HepG2 (cell line): ENCODE results near the gene HIGD1A. TPM values are rescaled to one million over a fixed set of nuclear protein-coding genes. Genes with fewer than 3 reads are reported as not detected.

Source experiments
- ATF5 ChIP-seq: sonication (generic); formaldehyde crosslinking; IDR thresholded peaks from 2 replicates; pipeline ENCODE4 v1.4.0; 2020; ENCODE audit warnings: mild to moderate bottlenecking, low read depth, missing genetic modification reagents
- E2F5 ChIP-seq: sonication (generic); formaldehyde crosslinking; conservative IDR thresholded peaks from 2 replicates; pipeline ENCODE4 v1.4.0; 2020; ENCODE audit warnings: missing genetic modification reagents
- FOXP4 ChIP-seq: sonication (generic); formaldehyde crosslinking; IDR thresholded peaks from 2 replicates; pipeline ENCODE4 v1.4.0; 2020; ENCODE audit warnings: missing genetic modification reagents
- GPBP1L1 ChIP-seq: sonication (generic); formaldehyde crosslinking; IDR thresholded peaks from 2 replicates; pipeline ENCODE4 v1.5.0; 2020; ENCODE audit warnings: mild to moderate bottlenecking, missing genetic modification reagents
- HDAC6 ChIP-seq: fragments of 200-600 bp; sonication (generic); IDR thresholded peaks from 2 replicates; pipeline ENCODE4 v1.7.0; 2017; ENCODE audit warnings: mild to moderate bottlenecking, antibody characterized with exemption, low read length, low read depth
- HNF1B ChIP-seq: sonication (generic); formaldehyde crosslinking; IDR thresholded peaks from 2 replicates; pipeline ENCODE4 v1.5.1; 2020; ENCODE audit warnings: mild to moderate bottlenecking, moderate library complexity, missing genetic modification reagents
- HOXA7 ChIP-seq: sonication (generic); formaldehyde crosslinking; IDR thresholded peaks from 2 replicates; pipeline ENCODE4 v1.8.1; 2022; ENCODE audit warnings: mild to moderate bottlenecking, missing genetic modification reagents, moderate library complexity
- KAT2B ChIP-seq: fragments of 150-350 bp; IDR thresholded peaks from 2 replicates; pipeline ENCODE4 v1.6.1; 2014; ENCODE audit warnings: low read depth, low read length, borderline replicate concordance
- KDM1A ChIP-seq: IDR thresholded peaks from 2 replicates; pipeline ENCODE4 v1.6.1; 2016; ENCODE audit warnings: missing compliant biosample characterization
- NFKB2 ChIP-seq: sonication (generic); formaldehyde crosslinking; IDR thresholded peaks from 2 replicates; pipeline ENCODE4 v1.4.0; 2020; ENCODE audit warnings: missing genetic modification reagents, borderline replicate concordance
- NR2F2 ChIP-seq: IDR thresholded peaks from 2 replicates; pipeline ENCODE4 v1.6.1; 2012; ENCODE audit warnings: low read depth, inconsistent platforms, borderline replicate concordance
- TAF1 ChIP-seq: sonication (generic); formaldehyde crosslinking; IDR thresholded peaks from 2 replicates; pipeline ENCODE4 v1.4.0; 2020; ENCODE audit warnings: missing genetic modification reagents
- TSC22D2 ChIP-seq: sonication (generic); formaldehyde crosslinking; IDR thresholded peaks from 2 replicates; pipeline ENCODE4 v1.5.1; 2020; ENCODE audit warnings: missing genetic modification reagents, mild to moderate bottlenecking, borderline replicate concordance
- YY1 ChIP-seq: IDR thresholded peaks from 2 replicates; pipeline ENCODE4 v1.6.1; 2011; ENCODE audit warnings: low read length, low read depth, moderate library complexity, mild to moderate bottlenecking; ENCODE audit not compliant: insufficient read depth, insufficient replicate concordance
- ZC3H13 ChIP-seq: sonication (generic); formaldehyde crosslinking; IDR thresholded peaks from 2 replicates; pipeline ENCODE4 v1.8.1; 2023; ENCODE audit warnings: mild to moderate bottlenecking, missing genetic modification reagents, moderate library complexity
- ZFP62 ChIP-seq: sonication (generic); formaldehyde crosslinking; IDR thresholded peaks from 2 replicates; pipeline ENCODE4 v1.4.0; 2020; ENCODE audit warnings: missing genetic modification reagents
- ZNF280B ChIP-seq: sonication (generic); formaldehyde crosslinking; IDR thresholded peaks from 2 replicates; pipeline ENCODE4 v1.5.0; 2020; ENCODE audit warnings: missing genetic modification reagents, mild to moderate bottlenecking, borderline replicate concordance
- ZNF292 ChIP-seq: sonication (generic); formaldehyde crosslinking; IDR thresholded peaks from 2 replicates; pipeline ENCODE4 v1.8.1; 2022; ENCODE audit warnings: mild to moderate bottlenecking, low read depth, missing genetic modification reagents, borderline replicate concordance
- ZNF441 ChIP-seq: sonication (generic); formaldehyde crosslinking; IDR thresholded peaks from 2 replicates; pipeline ENCODE4 v1.7.0; 2021; ENCODE audit warnings: missing genetic modification reagents, borderline replicate concordance
- ZNF550 ChIP-seq: sonication (generic); formaldehyde crosslinking; IDR thresholded peaks from 2 replicates; pipeline ENCODE4 v1.4.0; 2020; ENCODE audit warnings: mild to moderate bottlenecking, missing genetic modification reagents, borderline replicate concordance
- ZNF652 ChIP-seq: IDR thresholded peaks from 2 replicates; pipeline ENCODE4 v1.6.1; 2016; ENCODE audit warnings: low read depth, borderline replicate concordance
- ZNF777 ChIP-seq: sonication (generic); formaldehyde crosslinking; IDR thresholded peaks from 2 replicates; pipeline ENCODE4 v1.4.0; 2020; ENCODE audit warnings: missing genetic modification reagents
- polyA plus RNA-seq, 8 experiments: library from polyadenylated mRNA; depleted of rRNA in 3 of 8; stranded (reverse) in 7 of 8; unstranded in 1 of 8; fragments of >200 nt; fragmentation: Illumina TruSeq in 4 of 8; extraction: Trizol in 4 of 8; gene quantifications; 2 replicates each; pipeline versions ENCODE4 v1.2.1 to v1.2.3, GENCODE V29; 2011 to 2016; ENCODE audit warnings: low read depth in 4 of 8, missing spikeins in 1 of 8, mixed read lengths in 1 of 8; ENCODE audit not compliant: insufficient read depth in 1 of 8
- total RNA-seq, 5 experiments: library from RNA; depleted of rRNA; stranded (reverse); fragments of >200 nt; fragmentation: Illumina TruSeq; extraction: Trizol; gene quantifications; 2 replicates each; pipeline ENCODE4 v1.2.3, GENCODE V29; 2016; ENCODE audit warnings: low read depth in 1 of 5

The HIGD1A gene
- total and polyA plus RNA-seq, 2 of the 13 experiments (the other 11 are each of a cell fraction or from before 2014, with no cell fraction given): 222 to 253 TPM

GRCh38 chr3:42853739-42854302, 49.5 kb upstream of the HIGD1A start (continued):
- TF ChIP-seq ATF5 (CRISPR knock-in tag) (no peak), KAT2B (no peak), ZNF550 (CRISPR knock-in tag) (no peak), ZNF652 (peak; percentile 58; the same call in 1 of the 2 replicates), HOXA7 (no peak), KDM1A (CRISPR knock-in tag) (no peak), FOXP4 (CRISPR knock-in tag) (peak; percentile 99), ZNF441 (CRISPR knock-in tag) (no peak; the same call in 1 of the 2 replicates), ZNF280B (CRISPR knock-in tag) (no peak), ZNF292 (CRISPR knock-in tag) (peak; percentile 66; the same call in 1 of the 2 replicates), ZNF777 (CRISPR knock-in tag) (no peak), TSC22D2 (CRISPR knock-in tag) (peak; percentile 76; the same call in 1 of the 2 replicates), NFKB2 (no peak), GPBP1L1 (no peak), NR2F2 (peak; percentile 94), E2F5 (CRISPR knock-in tag) (no peak), HNF1B (CRISPR knock-in tag) (peak; percentile 66), TAF1 (CRISPR knock-in tag) (no peak), ZFP62 (CRISPR knock-in tag) (no peak), ZC3H13 (CRISPR knock-in tag) (no peak), HDAC6 (no peak), YY1 (peak; percentile 44)
